KMS-11 (cell line): ENCODE results near the gene SLC17A9.

Experiments used
- H2AFZ ChIP-seq: fragments of 200-600 bp; sonication (generic); 2 replicates; pipeline ENCODE4 v1.6.1; 2016; ENCODE audit warnings: antibody characterized with exemption, mixed run types, low read depth
- H3K27ac ChIP-seq: fragments of 200-600 bp; sonication (generic); 2 replicates; pipeline ENCODE4 v1.6.1; 2016; ENCODE audit warnings: mild to moderate bottlenecking, mixed run types
- H3K27me3 ChIP-seq: fragments of 200-600 bp; sonication (generic); 2 replicates; pipeline ENCODE4 v1.6.1; 2017; ENCODE audit warnings: mild to moderate bottlenecking, low read depth, mixed run types, moderate library complexity; ENCODE audit not compliant: insufficient read depth
- H3K36me3 ChIP-seq: fragments of 200-600 bp; sonication (generic); 2 replicates; pipeline ENCODE4 v1.6.1; 2017; ENCODE audit warnings: mild to moderate bottlenecking, mixed run types; ENCODE audit not compliant: insufficient read depth
- H3K4me1 ChIP-seq: fragments of 200-600 bp; sonication (generic); 2 replicates; pipeline ENCODE4 v1.6.1; 2016; ENCODE audit warnings: mild to moderate bottlenecking, low read depth, mixed run types; ENCODE audit not compliant: poor library complexity, severe bottlenecking
- H3K4me2 ChIP-seq: fragments of 200-600 bp; sonication (generic); 2 replicates; pipeline ENCODE4 v1.7.0; 2016; ENCODE audit warnings: mild to moderate bottlenecking, mixed run types
- H3K4me3 ChIP-seq: fragments of 200-600 bp; sonication (generic); IDR thresholded peaks from 2 replicates; pipeline ENCODE4 v1.6.1; 2017; ENCODE audit warnings: low read depth, low read length, mixed read lengths; ENCODE audit not compliant: insufficient read depth
- H3K79me2 ChIP-seq: fragments of 200-600 bp; sonication (generic); 2 replicates; pipeline ENCODE4 v1.6.1; 2016; ENCODE audit warnings: low read depth, mixed run types; ENCODE audit not compliant: insufficient read depth
- H3K9ac ChIP-seq: fragments of 200-600 bp; sonication (generic); 2 replicates; pipeline ENCODE4 v1.6.1; 2016; ENCODE audit warnings: mild to moderate bottlenecking, mixed run types
- H4K20me1 ChIP-seq: fragments of 200-600 bp; sonication (generic); 2 replicates; pipeline ENCODE4 v1.6.1; 2016; ENCODE audit warnings: mild to moderate bottlenecking, mixed run types; ENCODE audit not compliant: insufficient read depth
- TF ChIP-seq, protein P1 (sequence below): fragments of 200-600 bp; sonication (generic); conservative IDR thresholded peaks from 2 replicates; pipeline ENCODE4 v1.6.1; 2017; ENCODE audit warnings: low read depth, mild to moderate bottlenecking, antibody characterized with exemption, low read length, moderate library complexity, mixed read lengths

The SLC17A9 gene

DNA sequence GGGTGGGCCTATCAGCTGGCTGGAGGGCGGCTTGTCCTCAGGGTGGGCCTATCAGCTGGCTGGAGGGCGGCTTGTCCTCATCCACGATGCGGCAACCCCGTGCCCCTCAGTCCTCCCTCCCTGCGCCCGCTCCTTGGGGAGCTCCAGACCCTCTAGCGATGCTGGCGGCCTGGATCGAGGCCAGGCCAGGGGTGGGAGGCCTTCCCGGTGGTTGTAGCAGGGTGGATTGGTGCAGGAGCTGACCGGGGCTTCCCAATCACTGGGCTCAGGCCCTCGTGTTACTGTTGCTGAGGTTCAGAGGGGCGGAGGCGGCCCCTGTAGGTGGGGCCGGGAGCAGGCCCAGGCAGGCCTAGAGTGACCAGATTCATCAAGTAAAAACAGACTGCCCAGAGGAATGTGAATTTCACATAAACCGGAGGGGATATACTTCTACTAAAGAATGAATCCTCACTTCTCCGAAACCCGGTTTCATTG is 8.8 kb downstream of the SLC17A9 start:
- Histone ChIP-seq H3K9ac (no peak overlapping the region), H3K4me1 (no peaks in the 10 kb centered on the region), H4K20me1 (no peaks in the 10 kb centered on the region), H3K79me2 (no peaks in the 10 kb centered on the region), H3K27ac (no peak overlapping the region), H2AFZ (no peak overlapping the region), H3K36me3 (no peaks in the 10 kb centered on the region), H3K4me3 (no peak overlapping the region), H3K27me3 (peaks cover 82% of the 10 kb centered on the region), H3K4me2 (no peak overlapping the region)
- TF ChIP-seq, protein P1, sequence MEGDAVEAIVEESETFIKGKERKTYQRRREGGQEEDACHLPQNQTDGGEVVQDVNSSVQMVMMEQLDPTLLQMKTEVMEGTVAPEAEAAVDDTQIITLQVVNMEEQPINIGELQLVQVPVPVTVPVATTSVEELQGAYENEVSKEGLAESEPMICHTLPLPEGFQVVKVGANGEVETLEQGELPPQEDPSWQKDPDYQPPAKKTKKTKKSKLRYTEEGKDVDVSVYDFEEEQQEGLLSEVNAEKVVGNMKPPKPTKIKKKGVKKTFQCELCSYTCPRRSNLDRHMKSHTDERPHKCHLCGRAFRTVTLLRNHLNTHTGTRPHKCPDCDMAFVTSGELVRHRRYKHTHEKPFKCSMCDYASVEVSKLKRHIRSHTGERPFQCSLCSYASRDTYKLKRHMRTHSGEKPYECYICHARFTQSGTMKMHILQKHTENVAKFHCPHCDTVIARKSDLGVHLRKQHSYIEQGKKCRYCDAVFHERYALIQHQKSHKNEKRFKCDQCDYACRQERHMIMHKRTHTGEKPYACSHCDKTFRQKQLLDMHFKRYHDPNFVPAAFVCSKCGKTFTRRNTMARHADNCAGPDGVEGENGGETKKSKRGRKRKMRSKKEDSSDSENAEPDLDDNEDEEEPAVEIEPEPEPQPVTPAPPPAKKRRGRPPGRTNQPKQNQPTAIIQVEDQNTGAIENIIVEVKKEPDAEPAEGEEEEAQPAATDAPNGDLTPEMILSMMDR = no peak

DNA sequence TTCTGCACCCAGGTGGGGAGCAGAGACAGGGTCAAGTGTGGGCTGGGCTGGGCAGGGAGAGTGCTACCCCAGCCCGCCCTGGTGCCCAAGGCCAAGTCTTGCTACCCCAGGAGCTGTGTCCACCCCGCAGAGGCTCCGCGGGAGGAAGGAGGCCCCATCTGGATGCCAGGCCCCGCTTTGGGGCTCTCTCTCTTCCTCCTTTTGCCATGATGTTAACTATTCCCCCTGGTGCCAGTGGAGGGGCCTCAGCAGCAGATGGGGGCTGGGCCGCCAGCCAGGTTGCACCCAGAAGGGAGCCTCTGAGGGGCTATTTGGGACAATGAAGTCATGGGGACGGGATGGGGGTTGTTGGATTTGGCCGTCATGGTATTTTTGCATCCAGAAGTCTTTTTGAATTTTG is 9.3 kb downstream of the SLC17A9 start:
- Histone ChIP-seq H3K4me3 (no peak overlapping the region), H4K20me1 (no peaks in the 10 kb centered on the region), H3K36me3 (no peaks in the 10 kb centered on the region), H3K27ac (no peak overlapping the region), H3K9ac (no peak overlapping the region), H3K79me2 (no peaks in the 10 kb centered on the region), H3K4me2 (no peak overlapping the region), H3K4me1 (no peaks in the 10 kb centered on the region), H3K27me3 (peaks cover 82% of the 10 kb centered on the region), H2AFZ (no peak overlapping the region)
- TF ChIP-seq, protein P1 = no peak

DNA sequence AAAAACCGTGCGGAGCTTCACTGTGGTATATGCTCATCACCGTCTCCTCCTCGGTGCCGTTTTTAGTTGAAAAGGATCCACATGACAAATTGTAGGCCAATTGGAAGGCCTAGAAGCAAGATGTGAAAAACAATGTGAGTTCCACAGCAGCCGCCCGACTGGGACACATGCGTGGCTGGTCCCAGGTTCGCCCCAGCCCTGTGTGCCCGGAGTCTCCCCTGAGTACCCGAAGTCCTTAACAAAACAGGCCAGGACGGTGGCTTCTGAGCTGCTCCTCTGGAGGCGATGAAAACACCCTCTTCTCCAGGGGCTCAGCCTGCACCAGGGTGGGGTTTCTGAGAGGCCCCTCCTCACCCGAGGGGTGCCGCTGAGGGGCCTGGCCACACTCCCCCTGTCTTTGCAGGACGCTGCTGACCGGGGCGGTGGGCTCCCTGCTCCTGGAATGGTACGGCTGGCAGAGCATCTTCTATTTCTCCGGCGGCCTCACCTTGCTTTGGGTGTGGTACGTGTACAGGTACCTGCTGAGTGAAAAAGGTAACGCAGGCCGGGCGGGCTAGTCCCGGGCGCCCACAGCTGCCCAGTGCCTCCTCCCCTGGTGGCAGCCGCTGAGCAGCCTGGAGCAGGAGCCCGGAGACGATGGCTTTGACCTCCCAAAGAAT is 9.8 kb downstream of the SLC17A9 start:
- H4K20me1 ChIP-seq = no peaks in the 10 kb centered on the region
- TF ChIP-seq, protein P1 = no peak
- H3K36me3 ChIP-seq = no peaks in the 10 kb centered on the region
- no peak overlapping the region for H2AFZ ChIP-seq
- no peak overlapping the region for H3K4me2 ChIP-seq
- H3K4me3 ChIP-seq = no peak overlapping the region
- no peak overlapping the region for H3K9ac ChIP-seq
- no peak overlapping the region for H3K27ac ChIP-seq
- no peaks in the 10 kb centered on the region for H3K79me2 ChIP-seq
- no peaks in the 10 kb centered on the region for H3K4me1 ChIP-seq
- peaks cover 85% of the 10 kb centered on the region for H3K27me3 ChIP-seq

DNA sequence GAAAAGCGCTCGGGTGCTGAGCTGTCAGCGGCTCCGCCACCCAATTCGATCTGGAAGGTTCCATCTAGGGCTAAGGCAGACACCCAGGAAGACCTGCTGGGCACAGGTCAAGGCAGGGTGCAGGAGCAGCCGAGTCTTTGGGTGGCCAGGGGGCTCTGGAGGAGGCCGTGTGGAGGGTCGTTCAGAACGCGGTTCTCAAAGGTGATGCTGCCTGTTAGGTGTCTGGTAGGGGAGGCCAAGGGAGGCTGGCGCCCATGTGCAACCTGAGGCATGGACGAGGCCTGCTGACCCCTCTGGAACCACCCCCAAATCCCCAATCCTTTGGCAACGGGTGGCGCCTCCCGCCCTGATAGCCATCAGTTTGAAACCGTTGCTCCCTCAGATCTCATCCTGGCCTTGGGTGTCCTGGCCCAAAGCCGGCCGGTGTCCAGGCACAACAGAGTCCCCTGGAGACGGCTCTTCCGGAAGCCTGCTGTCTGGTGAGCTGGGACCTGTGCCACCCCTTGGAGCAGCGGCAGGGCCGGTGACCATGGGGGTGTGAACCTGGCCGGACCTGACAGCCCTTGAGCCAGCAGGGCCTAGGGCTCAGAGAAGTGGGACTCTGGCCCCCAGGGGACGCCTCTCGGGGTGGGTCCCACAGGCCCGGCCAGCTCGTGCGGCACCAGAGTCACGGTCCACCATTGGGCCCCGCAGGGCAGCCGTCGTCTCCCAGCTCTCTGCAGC is 10.5 kb downstream of the SLC17A9 start:
- TF ChIP-seq, protein P1 = no peak
- Histone ChIP-seq H3K4me1 (no peaks in the 10 kb centered on the region), H2AFZ (no peak overlapping the region), H3K4me3 (no peak overlapping the region), H3K27me3 (peaks cover 89% of the 10 kb centered on the region), H3K79me2 (no peaks in the 10 kb centered on the region), H3K4me2 (no peak overlapping the region), H3K27ac (no peak overlapping the region), H3K36me3 (no peaks in the 10 kb centered on the region), H3K9ac (no peak overlapping the region), H4K20me1 (no peaks in the 10 kb centered on the region)
